OCI-LY7 (cell line): ENCODE results near the gene PITX2.

Experiments used
- EZH2phosphoT487 ChIP-seq: fragments of 200-600 bp; sonication (generic); IDR thresholded peaks from 2 replicates; pipeline ENCODE4 v1.6.1; 2018; ENCODE audit warnings: low read depth, borderline replicate concordance, mild to moderate bottlenecking, mixed run types, antibody characterized with exemption, low read length, moderate library complexity, mixed read lengths
- TF ChIP-seq, protein P1 (sequence below): fragments of 200-600 bp; sonication (generic); conservative IDR thresholded peaks from 2 replicates; pipeline ENCODE4 v1.5.1; 2014; ENCODE audit warnings: mild to moderate bottlenecking, antibody characterized with exemption, low read length, moderate library complexity, mixed read lengths

DNA sequence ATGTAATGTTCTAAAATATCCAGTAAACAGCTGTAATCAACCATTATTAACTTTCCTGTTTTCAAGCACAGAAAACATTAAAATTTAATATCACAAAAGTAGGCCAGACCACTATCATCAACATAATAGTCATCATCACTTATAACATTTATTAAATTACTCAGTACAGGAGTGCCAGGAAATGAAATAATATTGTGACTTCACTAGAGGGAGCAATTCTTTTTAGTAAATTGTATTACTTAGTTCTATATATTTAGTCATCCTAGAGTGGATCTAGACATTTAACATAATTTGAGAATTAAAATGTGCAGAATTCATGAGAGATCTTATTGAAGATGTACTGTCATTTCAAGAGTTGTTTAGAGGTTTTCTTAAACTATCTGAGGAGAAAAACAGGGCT lies 33.6 kb downstream of the PITX2 start:
- TF ChIP-seq, protein P1, sequence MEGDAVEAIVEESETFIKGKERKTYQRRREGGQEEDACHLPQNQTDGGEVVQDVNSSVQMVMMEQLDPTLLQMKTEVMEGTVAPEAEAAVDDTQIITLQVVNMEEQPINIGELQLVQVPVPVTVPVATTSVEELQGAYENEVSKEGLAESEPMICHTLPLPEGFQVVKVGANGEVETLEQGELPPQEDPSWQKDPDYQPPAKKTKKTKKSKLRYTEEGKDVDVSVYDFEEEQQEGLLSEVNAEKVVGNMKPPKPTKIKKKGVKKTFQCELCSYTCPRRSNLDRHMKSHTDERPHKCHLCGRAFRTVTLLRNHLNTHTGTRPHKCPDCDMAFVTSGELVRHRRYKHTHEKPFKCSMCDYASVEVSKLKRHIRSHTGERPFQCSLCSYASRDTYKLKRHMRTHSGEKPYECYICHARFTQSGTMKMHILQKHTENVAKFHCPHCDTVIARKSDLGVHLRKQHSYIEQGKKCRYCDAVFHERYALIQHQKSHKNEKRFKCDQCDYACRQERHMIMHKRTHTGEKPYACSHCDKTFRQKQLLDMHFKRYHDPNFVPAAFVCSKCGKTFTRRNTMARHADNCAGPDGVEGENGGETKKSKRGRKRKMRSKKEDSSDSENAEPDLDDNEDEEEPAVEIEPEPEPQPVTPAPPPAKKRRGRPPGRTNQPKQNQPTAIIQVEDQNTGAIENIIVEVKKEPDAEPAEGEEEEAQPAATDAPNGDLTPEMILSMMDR: peak; percentile 71
- no peak for TF ChIP-seq EZH2phosphoT487
